K562 (cell line): ENCODE results near the gene SPDYE4. TPM values are rescaled to one million over a fixed set of nuclear protein-coding genes. Genes with fewer than 3 reads are reported as not detected.

Source experiments
- ATAC-seq: fragments of 200-7000 bp; cut with Tn5 transposase; 3 replicates; pipeline ENCODE4 v1.9.1; 2020; ENCODE audit warnings: moderate library complexity
- BruUV-seq: library from RNA; stranded (reverse); fragments of 400-500 nt; replicated peaks from 2 replicates; lab custom pipeline; 2021; lab: Mats Ljungman, UMichigan
- CTCF ChIA-PET: fragments of 300-600 bp; formaldehyde crosslinking; extraction: SDS; loops from one replicate; lab custom pipeline; 2021; ENCODE audit warnings: low intra/inter-chr PET ratio; lab: Yijun Ruan, JAX
- POLR2A ChIA-PET: fragments of 300-600, 350-650 bp; sonication (Branson Sonifier 250); formaldehyde crosslinking; extraction: SDS; loops from one replicate; lab custom pipeline; 2021; ENCODE audit warnings: antibody characterized with exemption, inconsistent platforms; lab: Yijun Ruan, JAX
- DNase-seq, 4 experiments: peaks; one replicate each; pipeline versions ENCODE4 v3.0.0 to v3.0.0-alpha.2; 2011 to 2018; ENCODE audit warnings: low spot score in 3 of 4, mixed read lengths in 3 of 4; ENCODE audit errors: extremely low read depth in 1 of 4
- FAIRE-seq: peaks from 2 replicates; lab custom pipeline; 2011; peaks lifted over from hg19 to GRCh38; lab: Jason Lieb, UNC
- H2AFZ ChIP-seq: 2 replicates; pipeline ENCODE4 v1.6.0; 2011; ENCODE audit warnings: low read depth, low read length, control low read depth, inconsistent platforms
- H3K27ac ChIP-seq: fragments of 200-600 bp; 3 replicates; pipeline ENCODE4 v1.8.0; 2011; ENCODE audit warnings: low read depth, mild to moderate bottlenecking, control low read depth, inconsistent platforms, low read length, moderate library complexity, mixed read lengths; ENCODE audit errors: extremely low read depth
- H3K27me3 ChIP-seq, 2 experiments: fragments of 300-600 bp in 1 of 2; 2 replicates in 1 of 2; 3 replicates in 1 of 2; pipeline versions ENCODE4 v1.6.0 to v1.8.0; 2011; ENCODE audit warnings: inconsistent platforms in 2 of 2, low read length in 2 of 2, mild to moderate bottlenecking in 1 of 2, mixed read lengths in 1 of 2, moderate library complexity in 1 of 2; ENCODE audit not compliant: control insufficient read depth in 2 of 2, insufficient read depth in 2 of 2
- H3K36me3 ChIP-seq: fragments of 300-600 bp; 3 replicates; pipeline ENCODE4 v1.8.0; 2011; ENCODE audit warnings: mild to moderate bottlenecking, low read length, inconsistent platforms; ENCODE audit not compliant: control insufficient read depth, insufficient read depth
- H3K4me1 ChIP-seq, 2 experiments: fragments of 200-600 bp in 1 of 2; replicated peaks in 1 of 2; 2 replicates in 1 of 2; 3 replicates in 1 of 2; pipeline versions ENCODE4 v1.5.1 to v1.8.0; 2011; ENCODE audit warnings: inconsistent platforms in 2 of 2, low read length in 2 of 2, mild to moderate bottlenecking in 1 of 2, mixed read lengths in 1 of 2, moderate library complexity in 1 of 2; ENCODE audit not compliant: control insufficient read depth in 2 of 2, insufficient read depth in 2 of 2
- H3K4me2 ChIP-seq: 2 replicates; pipeline ENCODE4 v1.6.1; 2011; ENCODE audit warnings: low read length, control low read depth, inconsistent platforms, mixed read lengths; ENCODE audit not compliant: insufficient read depth
- H3K4me3 ChIP-seq: fragments of 200-600 bp; sonication (generic), shearing (Covaris generic); 2 replicates; pipeline ENCODE4 v1.5.1; 2016; ENCODE audit warnings: control low read depth, inconsistent platforms
- H3K79me2 ChIP-seq: fragments of 200-600 bp; 3 replicates; pipeline ENCODE4 v1.8.0; 2011; ENCODE audit warnings: low read length, inconsistent platforms; ENCODE audit not compliant: control insufficient read depth, insufficient read depth
- H3K9ac ChIP-seq, 2 experiments: 2 replicates each; pipeline versions ENCODE4 v1.6.0 to v1.6.1; 2011; ENCODE audit warnings: low read depth in 2 of 2, low read length in 2 of 2, control low read depth in 1 of 2, inconsistent platforms in 1 of 2, mild to moderate bottlenecking in 1 of 2, mixed read lengths in 1 of 2; ENCODE audit not compliant: insufficient read depth in 1 of 2
- H3K9me1 ChIP-seq: one replicate; pipeline ENCODE4 v1.6.0; 2011; ENCODE audit warnings: inconsistent platforms, mild to moderate bottlenecking, low read length, moderate library complexity; ENCODE audit not compliant: control insufficient read depth, insufficient read depth
- H3K9me3 ChIP-seq: replicated peaks from 2 replicates; pipeline ENCODE4 v1.5.1; 2011; ENCODE audit warnings: low read depth, low read length, inconsistent platforms; ENCODE audit not compliant: control insufficient read depth, insufficient read depth
- H4K20me1 ChIP-seq: replicated peaks from 2 replicates; pipeline ENCODE4 v1.6.1; 2011; ENCODE audit warnings: low read length, inconsistent platforms, mixed read lengths; ENCODE audit not compliant: control insufficient read depth, insufficient read depth
- ETV5 ChIP-seq: sonication (generic); formaldehyde crosslinking; IDR thresholded peaks from 2 replicates; pipeline ENCODE4 v1.4.0; 2020; ENCODE audit warnings: low read depth, mild to moderate bottlenecking, missing genetic modification reagents
- IFI16 ChIP-seq: fragments of 250-450 bp; sonication (Bioruptor Pico); IDR thresholded peaks from 2 replicates; pipeline ENCODE4 v2.1.2; 2022; ENCODE audit warnings: mild to moderate bottlenecking, inconsistent platforms
- IRF2 ChIP-seq: sonication (generic); formaldehyde crosslinking; IDR thresholded peaks from 2 replicates; pipeline ENCODE4 v1.8.1; 2022; ENCODE audit warnings: mild to moderate bottlenecking, missing genetic modification reagents
- NFYB ChIP-seq: IDR thresholded peaks from 2 replicates; pipeline ENCODE4 v1.6.1; 2011; ENCODE audit warnings: mild to moderate bottlenecking, moderate library complexity; ENCODE audit not compliant: insufficient read length; ENCODE audit errors: extremely low read depth
- PHB2 ChIP-seq: fragments of 450-650 bp; IDR thresholded peaks from 2 replicates; pipeline ENCODE4 v1.6.1; 2017; ENCODE audit warnings: low read depth
- POLR2AphosphoS2 ChIP-seq: IDR thresholded peaks from 2 replicates; pipeline ENCODE4 v1.6.1; 2012; ENCODE audit warnings: low read length, improper control_type of control experiment
- SIN3B ChIP-seq: fragments of 450-650 bp; IDR thresholded peaks from 2 replicates; pipeline ENCODE4 v1.6.1; 2017; ENCODE audit warnings: low read depth, mild to moderate bottlenecking, moderate library complexity
- TCF7L2 ChIP-seq: fragments of 150-350 bp; IDR thresholded peaks from 2 replicates; pipeline ENCODE4 v1.6.1; 2016; ENCODE audit warnings: low read depth, mild to moderate bottlenecking, low read length, moderate library complexity
- ZNF766 ChIP-seq: fragments of 200-800 bp; sonication (Bioruptor generic); conservative IDR thresholded peaks from 2 replicates; pipeline ENCODE4 v1.6.1; 2016; ENCODE audit warnings: missing genetic modification characterization, missing compliant biosample characterization
- in situ Hi-C: fragments of 300-500 bp; cut with MboI; formaldehyde crosslinking; loops from 4 replicates; pipeline ENCODE4 v1.15.0; 2018; ENCODE audit warnings: inconsistent platforms, mixed read lengths
- intact Hi-C: fragments of 100-400 bp; cut with micrococcal nuclease; formaldehyde crosslinking; loops from 2 replicates; pipeline ENCODE4 v1.14.2; 2022
- polyA plus RNA-seq, 8 experiments: library from polyadenylated mRNA; depleted of rRNA in 4 of 8; stranded (reverse) in 5 of 8; unstranded in 3 of 8; fragments of >200 nt; fragmentation: Nextera tagmentation in 2 of 8; fragmentation: Illumina TruSeq in 1 of 8; extraction: Ambion mirVana in 2 of 8; extraction: Trizol in 1 of 8; gene quantifications; 2 replicates each; pipeline versions ENCODE4 v1.2.1 to v1.2.3, GENCODE V29; 2011 to 2014; ENCODE audit warnings: inconsistent platforms in 1 of 8, missing spikeins in 1 of 8
- total RNA-seq, 7 experiments: library from RNA; depleted of rRNA in 6 of 7; stranded (reverse); fragments of >200 nt in 6 of 7; fragmentation: Illumina TruSeq in 2 of 7; extraction: Trizol in 2 of 7; gene quantifications; 2 replicates each; pipeline versions ENCODE4 v1.2.1 to v1.2.3, GENCODE V29; 2011 to 2021; ENCODE audit warnings: low replicate concordance in 1 of 7

Gene SPDYE4
- total and polyA plus RNA-seq, 9 of the 15 experiments (the other 6 are each of a cell fraction or from before 2014, with no cell fraction given) = not detected

- BruUV-seq = no TSS peak
- Histone ChIP-seq H3K9me1 (no peaks in the 10 kb centered on the region), H3K36me3 (no peaks in the 10 kb centered on the region), H3K4me2 (no peak overlapping the region), H3K27me3 (0 out of 5 replicates have a peak, but pooled peaks cover 0 to 2% of the 10 kb centered on the region in 2 experiments), H2AFZ (no peak overlapping the region), H4K20me1 (no peaks in the 10 kb centered on the region), H3K9ac (no peak overlapping the region), H3K9me3 (no peaks in the 10 kb centered on the region), H3K4me1 (no peaks in the 10 kb centered on the region), H3K4me3 (no peak overlapping the region), H3K79me2 (no peaks in the 10 kb centered on the region), H3K27ac (no peak overlapping the region)
- ATAC-seq = no peak
- no peak for TF ChIP-seq SIN3B
- TF ChIP-seq PHB2 = no peak
- TF ChIP-seq ETV5 (CRISPR knock-in tag) = no peak
- no peak for TF ChIP-seq IFI16
- TF ChIP-seq IRF2 (CRISPR knock-in tag) = no peak
- no peak for TF ChIP-seq ZNF766 (CRISPR knock-in tag)
- no peak for TF ChIP-seq POLR2AphosphoS2
- TF ChIP-seq TCF7L2 = no peak
- no peak for TF ChIP-seq NFYB
- DNase-seq = no peak
- intact Hi-C loops = no loop called here
- POLR2A ChIA-PET = no interaction called here
- in situ Hi-C loops = loop anchor here (25.0 kb wide), 1 partner anchor 714 kb away; no protein-coding TSS in a partner anchor
- CTCF ChIA-PET = no interaction called here
- no peak for FAIRE-seq
Measured at GRCh38 chr17:8776248-8776647, 17.9 kb upstream of the SPDYE4 start.
